Measurements from ENCODE around the gene OR52W1.

- TF ChIP-seq POLR2AphosphoS5 (IDR thresholded peaks at IDR 0.05), result no peak
- TF ChIP-seq EP300 (IDR thresholded peaks at IDR 0.05), result no peak
- TF ChIP-seq, protein P1, sequence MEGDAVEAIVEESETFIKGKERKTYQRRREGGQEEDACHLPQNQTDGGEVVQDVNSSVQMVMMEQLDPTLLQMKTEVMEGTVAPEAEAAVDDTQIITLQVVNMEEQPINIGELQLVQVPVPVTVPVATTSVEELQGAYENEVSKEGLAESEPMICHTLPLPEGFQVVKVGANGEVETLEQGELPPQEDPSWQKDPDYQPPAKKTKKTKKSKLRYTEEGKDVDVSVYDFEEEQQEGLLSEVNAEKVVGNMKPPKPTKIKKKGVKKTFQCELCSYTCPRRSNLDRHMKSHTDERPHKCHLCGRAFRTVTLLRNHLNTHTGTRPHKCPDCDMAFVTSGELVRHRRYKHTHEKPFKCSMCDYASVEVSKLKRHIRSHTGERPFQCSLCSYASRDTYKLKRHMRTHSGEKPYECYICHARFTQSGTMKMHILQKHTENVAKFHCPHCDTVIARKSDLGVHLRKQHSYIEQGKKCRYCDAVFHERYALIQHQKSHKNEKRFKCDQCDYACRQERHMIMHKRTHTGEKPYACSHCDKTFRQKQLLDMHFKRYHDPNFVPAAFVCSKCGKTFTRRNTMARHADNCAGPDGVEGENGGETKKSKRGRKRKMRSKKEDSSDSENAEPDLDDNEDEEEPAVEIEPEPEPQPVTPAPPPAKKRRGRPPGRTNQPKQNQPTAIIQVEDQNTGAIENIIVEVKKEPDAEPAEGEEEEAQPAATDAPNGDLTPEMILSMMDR (IDR thresholded peaks at IDR 0.05), result no peak
Measured at GRCh38 chr11:6175440-6175839, 23.6 kb upstream of the OR52W1 start.

Data from esophagus muscularis mucosa (tissue), 4 donors.